ENCODE measurements around the gene KIF1C.
A peak's percentile ranks its signal among the peaks of the same experiment; 100 is the strongest.
"Not testable (repeated sequence)": the region's sequence is repeated elsewhere in the genome, so short reads cannot be mapped to it uniquely, and the experiment has no call there.

Gene KIF1C

GRCh38 chr17:5022171-5022711 lies 24.5 kb downstream of the KIF1C start:
- DNase-seq (ENCODE audit: low read depth) = no peak
- no peak for TF ChIP-seq CTCF (IDR thresholded peaks at IDR 0.05; ENCODE audit: low read length, missing control alignments)

GRCh38 chr17:5023588-5024147 lies 25.9 kb downstream of the KIF1C start:
- no peak for TF ChIP-seq CTCF (IDR thresholded peaks at IDR 0.05; ENCODE audit: low read length, missing control alignments)
- no peak for DNase-seq (ENCODE audit: low read depth)
- no peak overlapping the region for H3K4me3 ChIP-seq (replicated peaks; ENCODE audit: low read depth, low read length)

More at GRCh38 chr17:5022171-5022711, 24.5 kb downstream of the KIF1C start:
- H3K4me3 ChIP-seq (replicated peaks; ENCODE audit: low read depth, low read length) = no peak overlapping the region

GRCh38 chr17:5024604-5025003 lies 26.9 kb downstream of the KIF1C start:
- no peak for DNase-seq (ENCODE audit: low read depth)
- no peak overlapping the region for H3K4me3 ChIP-seq (replicated peaks; ENCODE audit: low read depth, low read length)
- no peak for TF ChIP-seq CTCF (IDR thresholded peaks at IDR 0.05; ENCODE audit: low read length, missing control alignments)

- DNase-seq (ENCODE audit: low read depth) = no peak
- H3K4me3 ChIP-seq (replicated peaks; ENCODE audit: low read depth, low read length) = no peak overlapping the region
- TF ChIP-seq CTCF (IDR thresholded peaks at IDR 0.05; ENCODE audit: low read length, missing control alignments) = no peak
Observed at GRCh38 chr17:5027299-5027698, 29.5 kb downstream of the KIF1C start.

GRCh38 chr17:5027916-5028315 lies 30.2 kb downstream of the KIF1C start:
- DNase-seq (ENCODE audit: low read depth) = no peak
- no peak overlapping the region for H3K4me3 ChIP-seq (replicated peaks; ENCODE audit: low read depth, low read length)
- TF ChIP-seq CTCF (IDR thresholded peaks at IDR 0.05; ENCODE audit: low read length, missing control alignments) = no peak

- DNase-seq (ENCODE audit: low read depth); H3K4me3 ChIP-seq (replicated peaks; ENCODE audit: low read depth, low read length): not testable (repeated sequence)
Observed at GRCh38 chr17:5030168-5030567, 32.4 kb downstream of the KIF1C start.

GRCh38 chr17:5031365-5032082 lies 33.8 kb downstream of the KIF1C start:
- H3K4me3 ChIP-seq (replicated peaks; ENCODE audit: low read depth, low read length) = peak overlapping the region; percentile 40
- TF ChIP-seq CTCF (IDR thresholded peaks at IDR 0.05; ENCODE audit: low read length, missing control alignments) = peak; percentile 78

More at GRCh38 chr17:5031365-5032082, 33.8 kb downstream of the KIF1C start:
- DNase-seq (ENCODE audit: low read depth) = peak; percentile 81
